Right atrium auricular region (tissue), 2 donors: ENCODE measurements around the gene IGFBPL1. TPM values are rescaled to one million over a fixed set of nuclear protein-coding genes. Genes with fewer than 3 reads are reported as not detected.
"Not testable (repeated sequence)": the region's sequence is repeated elsewhere in the genome, so short reads cannot be mapped to it uniquely, and the experiment has no call there.

ENCODE experiments used
- DNase-seq: peaks from one replicate; pipeline ENCODE4 v3.0.0-alpha.2; 2019; ENCODE audit warnings: low spot score
- H3K27ac ChIP-seq, 2 donors: fragments of 200-600 bp; sonication (generic); 1 replicate in 1 of 2; 2 replicates in 1 of 2; pipeline ENCODE4 v1.5.1; 2016 to 2019
- H3K27me3 ChIP-seq, 2 donors: fragments of 200-600 bp; sonication (generic); one replicate each; pipeline versions ENCODE4 v1.5.1 to v1.6.0; 2017 to 2019
- H3K36me3 ChIP-seq: fragments of 200-600 bp; sonication (generic); one replicate; pipeline ENCODE4 v1.5.1; 2016
- H3K4me1 ChIP-seq, 2 donors: fragments of 200-600 bp; sonication (generic); one replicate each; pipeline versions ENCODE4 v1.5.1 to v1.6.0; 2017 to 2019
- H3K4me3 ChIP-seq, 2 donors: fragments of 200-600 bp; sonication (generic); 1 replicate in 1 of 2; 2 replicates in 1 of 2; pipeline ENCODE4 v1.5.1; 2017 to 2019; ENCODE audit warnings: mild to moderate bottlenecking in 1 of 2, moderate library complexity in 1 of 2
- H3K9me3 ChIP-seq, 2 donors: fragments of 200-600 bp; sonication (generic); one replicate each; pipeline ENCODE4 v1.5.1; 2019
- CTCF ChIP-seq, 2 donors: fragments of 200-600 bp; sonication (generic); IDR thresholded peaks; one replicate each; pipeline ENCODE4 v1.5.1; 2019; ENCODE audit warnings: antibody characterized with exemption in 2 of 2
- total RNA-seq, 2 donors: library from RNA; depleted of rRNA; stranded (reverse); fragments of >200 nt; gene quantifications; one replicate each; pipeline ENCODE4 v1.1.0, GENCODE V29; 2016

IGFBPL1 gene
- total RNA-seq, 2 donors from 2014 or later: 1.3 to 2.8 TPM

DNA sequence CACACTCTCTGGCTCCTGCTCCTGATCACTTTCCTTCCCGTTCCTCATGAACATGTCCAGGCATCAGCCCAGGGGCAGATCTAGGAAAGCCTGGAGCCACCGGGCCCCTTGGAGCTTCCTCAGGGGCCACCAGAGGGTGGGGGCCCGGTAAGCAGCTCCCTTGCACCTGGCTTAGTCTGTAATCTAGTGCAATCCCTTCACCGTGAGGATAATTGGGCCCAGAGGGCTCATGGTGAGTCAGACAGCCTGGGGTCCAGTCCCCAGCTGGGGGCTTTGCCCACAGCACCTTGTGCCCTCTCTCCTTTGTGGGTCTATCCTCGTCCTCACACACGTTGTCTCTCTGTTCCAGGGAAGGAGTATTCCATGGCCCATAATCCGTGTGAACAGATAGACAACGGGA is 42.1 kb downstream of the IGFBPL1 start:
- peak overlapping the region in 1 of 2 donors; percentile 56 for H3K27ac ChIP-seq
- peaks cover 0 to 5% of the 10 kb centered on the region in 2 donors for H3K4me1 ChIP-seq
- no peak overlapping the region for H3K4me3 ChIP-seq
- TF ChIP-seq CTCF (IDR thresholded peaks at IDR 0.05): no peak
- H3K9me3 ChIP-seq: peaks cover 0 to 9% of the 10 kb centered on the region in 2 donors
- no peaks in the 10 kb centered on the region for H3K36me3 ChIP-seq
- no peaks in the 10 kb centered on the region for H3K27me3 ChIP-seq
- DNase-seq: no peak

DNA sequence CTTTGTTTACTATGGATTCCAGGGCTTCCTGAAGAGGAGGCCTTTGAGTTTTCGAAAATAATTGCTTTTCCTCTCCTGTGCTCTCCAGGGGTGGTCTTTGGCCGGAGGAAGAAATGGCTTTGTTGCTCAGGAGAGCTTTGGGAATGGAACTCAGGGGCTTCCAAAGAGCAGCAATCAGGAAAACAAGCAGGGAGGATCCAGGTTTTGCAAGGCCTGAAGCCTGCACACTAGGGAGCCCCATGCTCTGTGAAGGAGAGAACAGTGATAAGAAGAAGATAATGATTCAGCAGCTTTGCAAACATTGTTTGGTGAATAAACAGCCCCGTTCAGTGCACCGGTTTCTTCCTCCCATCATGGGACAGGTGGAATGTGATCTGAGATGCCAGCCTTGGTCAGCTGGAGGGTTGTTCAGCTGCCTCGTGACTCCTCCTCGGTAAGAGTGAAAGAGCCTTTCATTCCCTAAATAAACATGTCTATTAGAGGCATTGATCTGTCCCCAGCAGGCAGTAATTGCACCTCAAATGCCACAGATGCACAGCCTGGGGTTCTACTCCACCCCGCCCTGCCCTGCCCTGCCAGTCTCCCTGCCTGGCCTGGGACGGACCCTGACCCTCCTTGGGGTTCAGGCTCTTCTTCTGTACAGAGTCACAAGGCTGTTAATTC is 43.3 kb downstream of the IGFBPL1 start:
- Histone ChIP-seq H3K27me3 (no peaks in the 10 kb centered on the region), H3K36me3 (no peaks in the 10 kb centered on the region), H3K4me1 (peaks cover 0 to 5% of the 10 kb centered on the region in 2 donors), H3K27ac (peak overlapping the region in 1 of 2 donors; percentile 0), H3K4me3 (no peak overlapping the region), H3K9me3 (peaks cover 0 to 9% of the 10 kb centered on the region in 2 donors)
- no peak for DNase-seq
- no peak for TF ChIP-seq CTCF (IDR thresholded peaks at IDR 0.05)

GRCh38 chr9:38380230-38380871 is 43.9 kb downstream of the IGFBPL1 start:
- no peak for TF ChIP-seq CTCF (IDR thresholded peaks at IDR 0.05)
- no peak for DNase-seq
- no peak overlapping the region for H3K27ac ChIP-seq

GRCh38 chr9:38377336-38378083 is 46.7 kb downstream of the IGFBPL1 start:
- not testable (repeated sequence) for H3K36me3 ChIP-seq, H3K4me1 ChIP-seq, H3K4me3 ChIP-seq, H3K9me3 ChIP-seq, DNase-seq, H3K27me3 ChIP-seq
- H3K27ac ChIP-seq: peak overlapping the region in 1 of 2 donors; percentile 43

More at GRCh38 chr9:38380230-38380871, 43.9 kb downstream of the IGFBPL1 start:
- Histone ChIP-seq H3K27me3 (no peaks in the 10 kb centered on the region), H3K4me1 (peaks cover 0 to 5% of the 10 kb centered on the region in 2 donors), H3K4me3 (no peak overlapping the region), H3K36me3 (no peaks in the 10 kb centered on the region), H3K9me3 (peaks cover 0 to 9% of the 10 kb centered on the region in 2 donors)

- H3K27ac ChIP-seq: no peak overlapping the region
- no peak for TF ChIP-seq CTCF (IDR thresholded peaks at IDR 0.05)
- no peak for DNase-seq
Measured at GRCh38 chr9:38376021-38376670, 48.1 kb downstream of the IGFBPL1 start.

DNA sequence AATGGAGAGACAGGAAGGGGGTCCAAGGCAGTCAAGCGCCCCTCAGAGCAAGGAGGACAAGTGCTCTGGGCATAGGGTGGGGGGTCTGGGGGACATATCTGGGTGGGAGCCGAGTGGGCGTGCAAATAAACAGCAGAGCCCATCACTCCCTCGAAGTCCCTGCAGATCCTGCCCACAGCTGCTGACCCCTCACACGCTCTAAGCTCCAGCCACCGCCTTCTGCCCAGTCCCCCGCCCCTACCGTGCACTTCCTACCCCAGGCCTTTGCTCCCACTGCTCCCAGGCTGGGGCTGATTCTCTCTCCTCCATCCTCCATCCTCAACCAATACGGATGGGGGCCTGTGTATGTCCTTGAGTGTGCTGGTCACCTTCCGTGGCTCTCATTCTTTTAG is 48.7 kb downstream of the IGFBPL1 start:
- Histone ChIP-seq H3K27me3 (no peaks in the 10 kb centered on the region), H3K4me3 (no peak overlapping the region), H3K36me3 (no peaks in the 10 kb centered on the region), H3K9me3 (no peaks in the 10 kb centered on the region), H3K27ac (no peak overlapping the region), H3K4me1 (no peaks in the 10 kb centered on the region)
- DNase-seq: no peak
- TF ChIP-seq CTCF (IDR thresholded peaks at IDR 0.05): no peak

More at GRCh38 chr9:38376021-38376670, 48.1 kb downstream of the IGFBPL1 start:
- no peak overlapping the region for H3K4me3 ChIP-seq
- H3K27me3 ChIP-seq: no peaks in the 10 kb centered on the region
- H3K9me3 ChIP-seq: no peaks in the 10 kb centered on the region
- peaks cover 0 to 5% of the 10 kb centered on the region in 2 donors for H3K4me1 ChIP-seq
- no peaks in the 10 kb centered on the region for H3K36me3 ChIP-seq
